Hepatocyte (in vitro differentiated cells): Measurements from ENCODE around the gene FOXD4. TPM values are rescaled to one million over a fixed set of nuclear protein-coding genes. Genes with fewer than 3 reads are reported as not detected.
"Not testable (repeated sequence)": the region's sequence is repeated elsewhere in the genome, so short reads cannot be mapped to it uniquely, and the experiment has no call there.

Experiments used
- DNase-seq: peaks from one replicate; pipeline ENCODE4 v3.0.0-alpha.2; 2016; ENCODE audit warnings: low spot score
- H2AFZ ChIP-seq: fragments of 200-600 bp; sonication (generic); 2 replicates; pipeline ENCODE4 v1.6.0; 2016; ENCODE audit warnings: antibody characterized with exemption, mild to moderate bottlenecking
- H3K27ac ChIP-seq: fragments of 200-600 bp; sonication (generic); 2 replicates; pipeline ENCODE4 v1.5.1; 2016; ENCODE audit warnings: mild to moderate bottlenecking
- H3K27me3 ChIP-seq: fragments of 200-600 bp; sonication (generic); 2 replicates; pipeline ENCODE4 v1.6.1; 2016
- H3K36me3 ChIP-seq: fragments of 200-600 bp; sonication (generic); replicated peaks from 2 replicates; pipeline ENCODE4 v1.5.1; 2016; ENCODE audit warnings: low read depth; ENCODE audit not compliant: insufficient read depth
- H3K4me1 ChIP-seq: fragments of 200-600 bp; sonication (generic); 2 replicates; pipeline ENCODE4 v1.5.1; 2016; ENCODE audit warnings: mild to moderate bottlenecking, moderate library complexity; ENCODE audit not compliant: insufficient read depth
- H3K4me2 ChIP-seq: fragments of 200-600 bp; sonication (generic); 2 replicates; pipeline ENCODE4 v1.6.0; 2016
- H3K4me3 ChIP-seq: fragments of 200-600 bp; sonication (generic); 2 replicates; pipeline ENCODE4 v1.5.1; 2016; ENCODE audit warnings: mild to moderate bottlenecking
- H3K79me2 ChIP-seq: fragments of 200-600 bp; sonication (generic); 2 replicates; pipeline ENCODE4 v1.6.0; 2017; ENCODE audit warnings: mild to moderate bottlenecking
- H3K9me2 ChIP-seq: fragments of 200-600 bp; sonication (generic); replicated peaks from 2 replicates; pipeline ENCODE4 v1.6.0; 2017; ENCODE audit warnings: mild to moderate bottlenecking; ENCODE audit not compliant: insufficient read depth
- H3K9me3 ChIP-seq: fragments of 200-600 bp; sonication (generic); 2 replicates; pipeline ENCODE4 v1.5.1; 2016; ENCODE audit warnings: low read depth, mild to moderate bottlenecking
- H4K20me1 ChIP-seq: fragments of 200-600 bp; sonication (generic); 2 replicates; pipeline ENCODE4 v1.6.0; 2016; ENCODE audit warnings: mild to moderate bottlenecking; ENCODE audit not compliant: insufficient read depth, poor library complexity, severe bottlenecking
- WGBS: methylation state at CpG from one replicate; pipeline ENCODE4 v1.1.6; 2016; ENCODE audit warnings: low lambda C conversion rate; ENCODE audit errors: missing lambda C conversion rate; 5-methylcytosine and 5-hydroxymethylcytosine counted together
- polyA plus RNA-seq: library from polyadenylated mRNA; unstranded; fragments of >200 nt; fragmentation: Nextera tagmentation; extraction: Ambion mirVana; gene quantifications from 2 replicates; pipeline ENCODE4 v1.2.1, GENCODE V29; 2016
- total RNA-seq: library from RNA; depleted of rRNA; stranded (reverse); fragments of >200 nt; gene quantifications from 2 replicates; pipeline ENCODE4 v1.2.3, GENCODE V29; 2014

The FOXD4 gene
- total and polyA plus RNA-seq, 2 experiments from 2014 or later, result 0.11 to 0.30 TPM

DNA sequence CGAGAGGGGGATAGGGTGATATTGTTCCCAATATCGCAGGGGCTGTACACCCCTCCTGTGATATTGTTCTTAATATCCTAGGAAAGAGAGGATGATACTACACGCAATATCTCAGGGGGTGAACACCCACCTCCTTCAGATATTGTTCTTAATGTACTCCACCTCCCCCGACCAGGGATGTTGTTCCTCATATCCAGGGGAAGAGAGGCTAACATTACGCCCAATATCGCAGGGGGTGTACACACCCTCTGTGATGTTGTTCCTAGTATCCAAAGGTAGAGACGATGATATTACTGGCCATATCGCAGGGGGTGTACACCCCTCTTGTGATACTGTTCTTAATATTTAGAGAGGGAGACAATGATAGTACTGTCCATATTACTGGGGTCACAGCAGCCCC, 12.2 kb downstream of the FOXD4 start:
- H3K27ac ChIP-seq, H2AFZ ChIP-seq, H3K36me3 ChIP-seq, H3K9me3 ChIP-seq, H3K4me1 ChIP-seq, H3K4me2 ChIP-seq, H3K79me2 ChIP-seq, DNase-seq, H3K4me3 ChIP-seq, H4K20me1 ChIP-seq, H3K9me2 ChIP-seq: not testable (repeated sequence)
- 90% methylated on average over 8 of the region's 8 CpGs for WGBS
- H3K27me3 ChIP-seq, result peaks cover 27% of the 10 kb centered on the region

DNA sequence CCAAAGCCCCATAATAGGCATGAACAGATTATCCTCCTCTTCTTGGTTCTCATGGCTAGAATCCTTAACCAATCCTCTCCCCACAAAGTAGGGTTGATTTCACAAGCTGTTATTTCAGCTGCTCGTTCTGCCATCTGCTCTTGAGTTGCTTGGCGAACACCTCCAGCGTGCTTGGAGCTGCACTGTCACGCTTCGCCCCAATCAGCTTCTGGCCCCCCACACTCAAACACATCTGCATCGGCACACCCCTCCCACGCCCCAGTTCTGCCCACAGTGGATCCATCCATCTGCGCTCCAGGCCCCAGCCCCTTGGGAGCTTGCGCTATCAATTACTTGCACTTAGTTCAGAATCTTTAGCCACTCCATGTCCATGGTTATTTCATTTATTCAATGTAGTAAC, 17.8 kb downstream of the FOXD4 start:
- not testable (repeated sequence) for H3K27ac ChIP-seq, H2AFZ ChIP-seq, H3K27me3 ChIP-seq, DNase-seq, H3K36me3 ChIP-seq, H3K4me2 ChIP-seq, H4K20me1 ChIP-seq, H3K9me3 ChIP-seq, H3K4me3 ChIP-seq, H3K9me2 ChIP-seq, H3K4me1 ChIP-seq, H3K79me2 ChIP-seq
- 90% methylated on average over 8 of the region's 9 CpGs for WGBS

DNA sequence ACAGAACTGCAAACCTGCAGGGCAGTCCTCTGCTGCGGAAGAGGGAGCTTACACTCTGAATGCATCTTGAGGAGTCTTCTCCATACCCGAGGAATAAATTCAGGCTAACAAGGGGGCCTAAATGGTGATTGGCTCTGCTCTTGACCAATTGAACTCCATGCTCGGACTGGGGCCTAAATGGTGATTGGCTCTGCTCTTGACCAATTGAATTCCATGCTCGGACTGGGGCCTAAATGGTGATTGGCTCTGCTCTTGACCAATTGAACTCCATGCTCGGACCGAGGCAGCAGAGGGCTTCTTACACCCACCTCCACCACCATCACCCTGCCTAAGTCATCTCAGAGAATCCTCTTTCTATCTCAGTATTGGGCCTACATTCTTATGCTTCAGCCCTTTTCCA, 18.4 kb downstream of the FOXD4 start:
- DNase-seq, H2AFZ ChIP-seq, H4K20me1 ChIP-seq, H3K9me3 ChIP-seq, H3K79me2 ChIP-seq, H3K36me3 ChIP-seq, H3K27me3 ChIP-seq, H3K9me2 ChIP-seq, H3K4me1 ChIP-seq, H3K27ac ChIP-seq, H3K4me2 ChIP-seq, H3K4me3 ChIP-seq: not testable (repeated sequence)
- 85% methylated on average over 6 of the region's 6 CpGs for WGBS

DNA sequence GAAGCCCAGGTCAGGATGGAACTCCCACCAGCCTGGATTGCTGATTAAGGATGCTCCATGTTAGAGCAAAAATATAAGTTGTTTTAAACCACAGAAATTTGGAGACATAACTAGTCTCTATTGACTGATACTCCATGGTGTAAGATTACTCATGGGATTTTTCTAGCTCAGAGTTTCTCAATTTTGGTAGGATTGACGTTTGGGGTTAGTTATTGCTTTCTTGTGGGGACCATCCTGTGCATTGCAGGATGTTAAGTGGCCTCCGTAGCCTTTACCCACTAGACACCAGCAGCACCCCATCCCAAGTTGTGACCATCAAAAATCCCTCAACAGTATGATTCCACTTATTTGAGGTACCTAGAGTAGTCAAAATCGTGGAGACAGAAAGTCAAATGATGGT, 19.4 kb downstream of the FOXD4 start:
- H3K79me2 ChIP-seq, H3K4me2 ChIP-seq, H2AFZ ChIP-seq, H4K20me1 ChIP-seq, H3K27ac ChIP-seq, H3K36me3 ChIP-seq, H3K4me1 ChIP-seq, DNase-seq, H3K27me3 ChIP-seq, H3K4me3 ChIP-seq, H3K9me2 ChIP-seq, H3K9me3 ChIP-seq: not testable (repeated sequence)
- WGBS, result 67% methylated on average over 3 of the region's 3 CpGs

DNA sequence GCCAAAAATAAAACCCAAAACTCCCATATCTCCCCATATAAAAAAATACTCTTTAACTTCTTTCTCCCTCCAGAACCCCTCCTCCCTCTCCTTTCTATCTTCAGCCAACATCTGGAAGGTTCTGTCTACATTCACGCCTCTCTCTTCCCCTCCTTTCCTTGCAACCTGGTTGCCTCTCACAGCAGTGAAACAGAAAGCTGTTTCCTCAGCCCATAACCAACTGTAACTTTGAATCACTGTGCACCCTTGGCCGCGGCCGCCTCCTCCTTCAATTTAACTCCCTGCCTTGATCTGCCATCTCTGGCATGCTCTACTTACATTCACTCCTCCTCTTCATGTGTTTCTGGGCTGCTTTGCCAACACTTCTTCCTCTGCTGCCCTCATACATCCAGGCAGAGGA, 23.2 kb downstream of the FOXD4 start:
- not testable (repeated sequence) for DNase-seq, H3K27ac ChIP-seq, H3K4me3 ChIP-seq, H3K4me2 ChIP-seq, H3K79me2 ChIP-seq, H2AFZ ChIP-seq, H3K27me3 ChIP-seq, H4K20me1 ChIP-seq, H3K36me3 ChIP-seq, H3K4me1 ChIP-seq, H3K9me2 ChIP-seq, H3K9me3 ChIP-seq
- WGBS, result 67% methylated on average over 4 of the region's 4 CpGs

DNA sequence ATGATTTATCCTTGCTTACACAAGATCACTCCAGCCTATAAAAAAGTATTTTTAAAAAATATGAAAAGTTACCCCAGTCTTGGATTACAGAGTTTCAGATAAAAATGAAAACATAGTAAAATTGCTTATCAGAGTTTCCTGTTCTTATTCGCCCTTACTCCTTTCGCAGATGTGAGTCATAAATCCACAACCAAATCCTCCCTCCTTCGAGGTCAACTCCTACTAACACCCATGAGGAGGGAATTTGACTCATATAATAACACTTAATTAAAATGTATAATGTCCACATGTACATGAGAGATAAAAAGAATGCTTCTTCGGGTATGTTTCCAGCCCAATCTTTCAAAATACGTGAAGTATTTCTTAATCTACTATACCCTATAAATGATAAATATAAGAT, 23.9 kb downstream of the FOXD4 start:
- H3K4me1 ChIP-seq, H4K20me1 ChIP-seq, H3K4me2 ChIP-seq, H3K4me3 ChIP-seq, H3K36me3 ChIP-seq, H3K27me3 ChIP-seq, H3K27ac ChIP-seq, H3K9me3 ChIP-seq, H3K9me2 ChIP-seq, H3K79me2 ChIP-seq, DNase-seq, H2AFZ ChIP-seq: not testable (repeated sequence)
- WGBS, result 52% methylated on average over 4 of the region's 5 CpGs

DNA sequence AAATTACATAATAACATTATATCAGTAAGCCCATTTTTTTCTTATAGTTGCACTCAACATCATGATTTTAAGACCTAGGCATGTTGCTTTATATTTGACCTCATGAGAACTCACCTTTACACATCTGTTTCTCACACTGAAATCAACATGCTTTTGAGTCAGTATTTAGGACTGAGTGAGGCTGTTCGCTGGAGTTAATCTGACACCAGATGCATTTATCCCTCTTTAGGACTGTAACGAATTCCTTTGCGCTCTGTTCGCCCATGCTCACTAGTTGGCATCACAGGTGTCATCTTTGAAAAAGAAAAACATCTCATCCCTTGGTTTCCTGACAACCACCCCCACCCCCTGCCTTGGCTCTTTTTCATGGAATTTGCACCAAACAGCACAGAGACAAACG, 24.3 kb downstream of the FOXD4 start:
- H3K4me3 ChIP-seq, H3K9me2 ChIP-seq, H3K4me2 ChIP-seq, H3K4me1 ChIP-seq, H3K27me3 ChIP-seq, H2AFZ ChIP-seq, H3K27ac ChIP-seq, DNase-seq, H3K9me3 ChIP-seq, H3K79me2 ChIP-seq, H4K20me1 ChIP-seq, H3K36me3 ChIP-seq: not testable (repeated sequence)
- WGBS, result 75% methylated on average over 4 of the region's 5 CpGs

DNA sequence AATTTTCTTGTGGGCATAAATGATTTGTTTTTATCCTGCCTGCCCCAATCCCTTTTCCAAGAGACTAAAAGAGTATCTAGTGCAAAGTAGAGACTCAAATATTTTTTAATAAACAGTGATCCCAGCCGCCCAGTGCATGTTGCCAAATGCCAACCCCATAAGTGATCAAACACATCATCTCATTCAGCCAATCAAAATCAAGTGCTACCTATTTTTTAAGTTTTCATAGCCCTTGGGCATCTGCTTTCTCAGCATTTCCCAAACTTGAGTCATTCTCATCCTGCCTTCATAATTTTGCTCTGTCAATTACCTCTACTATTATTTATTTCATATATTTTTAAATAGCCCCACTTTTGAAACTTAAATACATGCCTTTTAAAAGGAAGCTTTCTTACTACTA, 27.4 kb downstream of the FOXD4 start:
- not testable (repeated sequence) for H3K27me3 ChIP-seq, H3K4me1 ChIP-seq, H3K9me3 ChIP-seq, DNase-seq, H3K27ac ChIP-seq, H3K79me2 ChIP-seq, H3K9me2 ChIP-seq, H3K4me3 ChIP-seq, H3K36me3 ChIP-seq, H2AFZ ChIP-seq, H4K20me1 ChIP-seq, H3K4me2 ChIP-seq
- 80% methylated on average over 1 of the region's 1 CpG for WGBS

DNA sequence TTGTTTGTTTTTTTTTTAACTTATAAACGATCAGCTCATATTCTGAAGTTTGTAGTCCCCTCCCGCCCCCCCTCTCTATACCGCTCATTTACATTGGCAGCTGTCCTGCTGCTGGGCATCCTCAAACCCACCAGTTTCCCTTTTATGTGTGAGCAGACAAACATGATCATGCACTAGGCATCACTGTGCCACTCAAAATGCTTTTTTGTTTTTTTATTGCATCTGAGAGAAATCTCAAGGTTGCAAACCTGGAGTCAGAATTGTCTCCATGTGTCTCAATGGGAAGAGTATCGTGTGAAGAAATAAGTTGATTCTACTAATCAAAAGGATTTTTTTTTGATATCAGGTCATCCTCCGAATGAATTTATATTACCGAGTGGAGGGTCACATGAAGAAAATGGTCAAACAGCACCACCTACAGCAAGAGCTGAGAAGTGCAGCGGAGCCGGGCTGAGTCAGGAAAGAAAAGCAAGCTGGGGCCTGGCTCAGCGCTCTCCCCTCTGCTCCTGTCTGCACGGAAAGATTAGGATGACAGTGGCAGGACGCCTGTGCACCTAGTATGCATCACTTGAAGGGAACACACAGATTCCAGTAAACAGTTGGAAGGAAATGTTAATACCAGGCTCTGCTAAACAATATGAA, 29.7 kb downstream of the FOXD4 start:
- not testable (repeated sequence) for H3K79me2 ChIP-seq, H4K20me1 ChIP-seq, H3K9me2 ChIP-seq, H2AFZ ChIP-seq, H3K4me2 ChIP-seq, H3K9me3 ChIP-seq, H3K4me1 ChIP-seq, H3K4me3 ChIP-seq, H3K27me3 ChIP-seq, H3K27ac ChIP-seq, H3K36me3 ChIP-seq, DNase-seq
- WGBS, result 19% methylated on average over 4 of the region's 11 CpGs
